GM08714 (cell line): ENCODE data around the gene USP28.
"Not testable (repeated sequence)": the region's sequence is repeated elsewhere in the genome, so short reads cannot be mapped to it uniquely, and the experiment has no call there.

Experiments used
- H3K4me3 ChIP-seq: fragments of 200-500 bp; sonication (Bioruptor generic); 2 replicates; pipeline ENCODE4 v1.5.1; 2014; ENCODE audit warnings: mild to moderate bottlenecking, low read length, inconsistent platforms
- ZNF274 ChIP-seq: IDR thresholded peaks from 2 replicates; pipeline ENCODE4 v1.6.1; 2012; ENCODE audit warnings: mild to moderate bottlenecking, low read depth, low read length

USP28 gene, protein sequence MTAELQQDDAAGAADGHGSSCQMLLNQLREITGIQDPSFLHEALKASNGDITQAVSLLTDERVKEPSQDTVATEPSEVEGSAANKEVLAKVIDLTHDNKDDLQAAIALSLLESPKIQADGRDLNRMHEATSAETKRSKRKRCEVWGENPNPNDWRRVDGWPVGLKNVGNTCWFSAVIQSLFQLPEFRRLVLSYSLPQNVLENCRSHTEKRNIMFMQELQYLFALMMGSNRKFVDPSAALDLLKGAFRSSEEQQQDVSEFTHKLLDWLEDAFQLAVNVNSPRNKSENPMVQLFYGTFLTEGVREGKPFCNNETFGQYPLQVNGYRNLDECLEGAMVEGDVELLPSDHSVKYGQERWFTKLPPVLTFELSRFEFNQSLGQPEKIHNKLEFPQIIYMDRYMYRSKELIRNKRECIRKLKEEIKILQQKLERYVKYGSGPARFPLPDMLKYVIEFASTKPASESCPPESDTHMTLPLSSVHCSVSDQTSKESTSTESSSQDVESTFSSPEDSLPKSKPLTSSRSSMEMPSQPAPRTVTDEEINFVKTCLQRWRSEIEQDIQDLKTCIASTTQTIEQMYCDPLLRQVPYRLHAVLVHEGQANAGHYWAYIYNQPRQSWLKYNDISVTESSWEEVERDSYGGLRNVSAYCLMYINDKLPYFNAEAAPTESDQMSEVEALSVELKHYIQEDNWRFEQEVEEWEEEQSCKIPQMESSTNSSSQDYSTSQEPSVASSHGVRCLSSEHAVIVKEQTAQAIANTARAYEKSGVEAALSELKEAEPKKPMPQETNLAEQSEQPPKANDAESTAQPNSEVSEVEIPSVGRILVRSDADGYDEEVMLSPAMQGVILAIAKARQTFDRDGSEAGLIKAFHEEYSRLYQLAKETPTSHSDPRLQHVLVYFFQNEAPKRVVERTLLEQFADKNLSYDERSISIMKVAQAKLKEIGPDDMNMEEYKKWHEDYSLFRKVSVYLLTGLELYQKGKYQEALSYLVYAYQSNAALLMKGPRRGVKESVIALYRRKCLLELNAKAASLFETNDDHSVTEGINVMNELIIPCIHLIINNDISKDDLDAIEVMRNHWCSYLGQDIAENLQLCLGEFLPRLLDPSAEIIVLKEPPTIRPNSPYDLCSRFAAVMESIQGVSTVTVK

DNA sequence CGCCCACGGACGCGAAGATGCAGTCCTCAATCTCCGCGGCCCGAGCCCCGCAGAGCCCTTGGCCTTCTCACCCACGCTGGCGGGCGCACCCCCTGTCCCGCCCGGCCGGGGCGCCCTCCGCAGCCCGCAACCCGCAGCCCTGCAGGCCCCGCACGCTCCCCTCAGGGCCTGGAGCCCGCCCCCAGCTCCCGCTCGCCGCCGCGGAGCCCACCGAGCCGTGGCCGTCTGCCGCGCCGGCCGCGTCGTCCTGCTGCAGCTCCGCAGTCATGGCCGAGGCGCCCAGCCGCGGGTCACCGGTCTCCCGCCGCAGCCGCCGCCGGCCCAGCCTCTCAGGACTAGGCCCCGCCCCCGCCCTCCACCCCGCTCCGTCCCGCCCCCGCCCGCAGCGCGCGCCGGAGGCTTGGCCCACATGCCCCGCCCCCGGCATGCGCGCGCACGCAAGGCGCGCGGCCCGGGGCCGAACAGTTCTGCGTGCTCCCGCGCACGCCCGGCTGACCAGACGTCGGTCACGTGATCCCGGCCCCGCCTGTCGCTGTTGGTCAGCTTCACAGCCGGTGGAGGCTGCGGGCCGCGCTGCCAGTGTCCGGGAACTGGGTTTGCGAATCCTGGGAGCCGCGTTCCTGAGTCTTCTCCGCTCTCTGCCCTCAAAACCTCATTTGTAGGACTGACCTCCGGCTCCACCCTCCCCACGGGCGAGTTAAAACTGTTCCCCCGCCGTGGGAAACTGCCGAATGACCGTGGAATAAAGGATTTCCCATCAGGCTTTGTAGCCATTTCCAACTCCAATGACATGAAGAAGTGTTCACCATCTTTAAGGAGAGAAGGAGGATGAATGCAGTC lies at the start of gene USP28:
USP28 (minus strand) TSS at position 339 of the 840 bp plus-strand sequence; CDS start at position 268, 71 bp downstream.
- no peak for TF ChIP-seq ZNF274

DNA sequence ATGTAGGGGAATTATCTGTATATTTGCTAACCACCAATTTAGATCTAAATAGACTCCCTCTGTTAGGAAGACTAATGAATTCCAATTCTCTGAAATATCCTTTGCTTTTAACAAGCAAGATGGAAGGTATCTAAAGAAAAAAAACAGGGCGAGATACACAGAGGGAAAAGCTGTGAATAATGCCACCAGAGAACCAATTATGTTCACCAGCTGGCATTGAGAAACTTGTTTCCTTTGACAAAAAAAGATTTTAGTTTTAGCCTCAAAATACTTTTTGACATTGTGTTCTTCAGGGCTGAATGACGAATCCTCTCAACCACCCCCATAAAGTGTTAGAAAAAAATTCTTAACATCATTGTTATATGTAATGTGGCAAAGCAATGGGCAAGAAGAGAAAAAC lies 48.2 kb upstream of the USP28 start:
- no peak for TF ChIP-seq ZNF274
- no peak overlapping the region for H3K4me3 ChIP-seq

More for the DNA sequence above, at the start of gene USP28:
- peak within 1 kb of the TSS; percentile 96 for H3K4me3 ChIP-seq

DNA sequence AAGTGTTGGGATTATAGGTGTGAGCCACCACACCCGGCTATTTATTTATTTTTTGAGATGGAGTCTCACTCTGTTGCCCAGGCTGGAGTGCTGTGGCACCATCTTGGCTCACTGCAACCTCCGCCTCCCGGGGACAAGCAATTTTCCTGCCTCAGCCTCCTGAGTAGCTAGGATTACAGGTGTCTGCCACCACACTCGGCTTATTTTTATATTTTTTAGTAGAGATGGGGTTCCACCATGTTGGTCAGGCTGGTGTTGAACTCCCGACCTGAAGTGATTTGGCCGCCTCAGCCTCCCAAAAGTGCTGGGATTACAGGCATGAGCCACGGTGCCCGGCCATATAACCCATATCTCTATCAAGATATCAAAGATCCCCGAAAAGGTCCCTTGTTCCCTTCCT lies 36.1 kb upstream of the USP28 start:
- H3K4me3 ChIP-seq = not testable (repeated sequence)

DNA sequence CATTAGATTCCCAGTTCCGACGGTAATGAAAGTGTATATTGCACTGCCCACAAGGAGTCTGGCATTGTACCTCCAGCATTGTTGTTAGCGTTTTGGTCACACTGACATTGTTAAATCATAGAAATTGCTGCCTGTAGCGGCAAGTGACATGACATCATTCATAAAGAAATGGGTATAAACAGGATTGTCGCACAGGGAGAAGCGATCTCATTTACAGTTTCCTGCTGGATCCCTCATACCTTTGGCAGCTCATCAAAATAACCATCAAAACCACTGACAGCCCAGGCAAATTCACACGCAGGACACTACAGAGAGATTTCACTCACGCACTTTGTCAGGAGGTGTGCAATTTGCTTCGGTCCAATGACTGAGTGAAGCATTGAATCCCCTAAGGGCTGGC lies 32.7 kb upstream of the USP28 start:
- TF ChIP-seq ZNF274 = no peak
- H3K4me3 ChIP-seq = no peak overlapping the region

DNA sequence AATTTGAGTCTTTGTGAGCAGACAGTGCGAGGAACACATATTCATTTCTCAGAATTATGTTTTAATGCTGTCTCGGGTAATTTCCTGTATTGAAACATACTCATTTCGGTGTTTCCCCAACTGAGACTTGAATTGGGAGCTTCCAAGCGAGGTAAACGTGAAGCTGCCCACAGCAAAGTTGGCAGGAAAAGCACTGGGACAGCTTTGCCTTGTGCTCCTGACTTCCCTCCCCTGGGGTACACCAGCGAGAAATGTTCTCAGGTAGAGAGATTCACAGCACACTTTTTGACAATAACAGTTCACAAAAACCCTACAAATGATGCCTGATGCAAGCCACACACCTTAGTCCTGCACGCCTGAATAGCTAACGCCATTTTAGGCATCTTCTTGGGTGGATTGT lies 32.3 kb upstream of the USP28 start:
- H3K4me3 ChIP-seq = no peak overlapping the region
- no peak for TF ChIP-seq ZNF274

DNA sequence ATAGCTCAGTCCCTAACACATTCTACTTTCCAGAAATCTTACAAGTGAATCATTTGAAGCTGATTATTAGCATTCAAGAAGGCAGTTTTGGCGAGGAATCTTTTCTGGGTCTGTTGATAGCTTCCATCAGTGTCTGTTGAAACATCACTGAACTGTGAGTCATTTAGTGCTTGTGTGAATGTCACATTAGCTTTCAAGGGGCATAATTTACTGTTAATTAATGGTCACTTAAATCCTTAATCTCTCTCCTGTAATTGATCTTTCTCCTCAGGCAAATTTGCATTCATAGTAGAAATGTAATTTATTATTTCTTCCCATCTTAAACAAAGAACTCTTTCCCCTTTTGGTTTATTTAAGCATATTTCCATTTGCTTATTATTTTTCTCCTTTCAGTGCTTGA lies 31.8 kb upstream of the USP28 start:
- no peak overlapping the region for H3K4me3 ChIP-seq
- no peak for TF ChIP-seq ZNF274

DNA sequence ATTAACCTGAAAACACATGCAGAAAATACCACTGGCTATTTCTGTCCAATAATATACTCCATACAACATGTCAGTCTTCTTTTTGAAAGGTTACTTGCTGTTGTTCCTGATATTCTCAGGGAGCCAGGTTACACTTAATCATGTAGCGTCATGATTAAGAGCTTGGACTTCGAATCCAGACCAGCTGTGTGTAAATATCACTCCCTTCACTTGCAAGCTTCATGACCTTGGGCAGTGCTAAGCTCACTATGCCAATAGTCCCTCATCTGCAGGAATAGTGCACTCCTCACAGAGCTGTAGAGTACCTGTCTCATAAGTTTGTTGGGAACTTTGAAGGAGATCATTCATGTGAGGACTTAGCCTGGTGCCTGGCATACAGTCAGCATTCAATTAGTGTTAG lies 31.1 kb upstream of the USP28 start:
- TF ChIP-seq ZNF274 = no peak
- H3K4me3 ChIP-seq = no peak overlapping the region

DNA sequence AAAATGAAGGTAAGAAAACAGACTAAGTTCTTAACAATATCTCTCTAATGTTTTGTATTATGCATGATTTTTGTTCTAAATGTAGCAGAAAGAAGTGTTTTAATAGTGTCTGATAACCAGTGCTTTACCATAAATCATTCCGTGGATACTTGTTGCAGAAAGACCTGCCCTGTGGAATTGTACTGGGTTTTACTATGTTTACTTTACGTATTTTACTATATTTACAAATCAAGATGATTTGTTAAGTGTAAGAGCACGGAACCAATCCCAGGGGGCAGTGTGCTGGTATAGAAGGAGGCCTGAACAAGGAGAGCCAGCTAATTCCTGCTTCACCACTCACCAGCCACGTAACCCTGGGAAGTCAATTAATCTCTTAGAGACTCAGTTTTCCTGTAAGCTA lies 30.7 kb upstream of the USP28 start:
- no peak overlapping the region for H3K4me3 ChIP-seq
- TF ChIP-seq ZNF274 = no peak

DNA sequence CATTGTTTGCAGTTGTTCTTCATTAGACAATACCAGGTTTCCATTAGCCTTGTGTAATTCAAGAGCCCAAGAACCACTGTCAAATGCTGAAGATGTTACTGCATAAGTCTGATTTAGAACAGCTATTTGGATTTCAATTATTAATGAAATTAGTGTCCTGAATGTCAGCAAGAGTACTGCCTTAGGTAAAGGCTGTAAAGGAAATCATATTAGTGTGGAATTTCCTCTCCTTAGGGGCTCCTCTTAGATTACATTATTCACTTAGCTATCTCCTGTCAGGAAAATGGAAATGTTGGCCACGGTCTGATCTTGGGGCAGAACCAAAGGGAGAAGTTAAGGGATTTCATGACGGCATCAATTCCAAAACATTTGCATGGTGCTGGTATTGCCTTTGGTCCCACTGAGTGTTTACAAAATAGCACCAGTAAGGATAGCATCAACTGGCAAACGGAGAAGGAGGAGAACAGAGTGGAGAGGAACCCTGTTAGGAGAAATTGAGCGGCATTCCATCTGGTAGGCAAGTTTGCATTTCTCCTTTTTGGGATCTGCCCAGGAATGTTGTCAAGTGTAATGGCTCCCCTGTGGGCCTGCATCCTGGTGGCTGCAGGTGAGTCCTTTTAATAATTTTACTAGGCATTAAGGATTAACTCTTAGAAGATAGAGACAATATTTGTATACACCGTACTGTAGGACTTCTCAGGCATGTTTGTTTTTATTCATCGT lies 29.2 kb upstream of the USP28 start, which contains the start of gene HTR3B:
HTR3B (plus strand) TSS at position 418 of the 723 bp plus-strand sequence; CDS start at position 556, 138 bp downstream.
- TF ChIP-seq ZNF274 = no peak
- no peak within 1 kb of the TSS for H3K4me3 ChIP-seq

DNA sequence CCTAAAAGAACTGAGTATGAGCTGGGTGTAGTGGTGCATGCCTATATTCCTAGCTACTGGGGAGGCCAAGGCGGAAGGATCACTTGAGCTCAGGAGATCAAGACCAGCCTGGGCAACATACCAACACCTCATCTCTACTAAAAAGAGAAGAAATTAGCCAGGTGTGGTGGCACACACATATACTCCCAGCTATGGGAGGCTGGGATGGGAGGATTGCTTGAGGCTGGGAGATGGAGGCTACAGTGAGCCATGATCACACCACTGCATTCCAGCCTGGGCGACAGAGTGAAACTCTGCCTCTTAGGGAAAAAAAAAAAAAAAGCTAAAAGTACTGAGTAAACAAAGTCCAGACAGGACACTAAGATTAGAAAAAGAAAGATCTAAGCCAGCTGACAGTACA lies 25.8 kb upstream of the USP28 start:
- H3K4me3 ChIP-seq = no peak overlapping the region
- no peak for TF ChIP-seq ZNF274

DNA sequence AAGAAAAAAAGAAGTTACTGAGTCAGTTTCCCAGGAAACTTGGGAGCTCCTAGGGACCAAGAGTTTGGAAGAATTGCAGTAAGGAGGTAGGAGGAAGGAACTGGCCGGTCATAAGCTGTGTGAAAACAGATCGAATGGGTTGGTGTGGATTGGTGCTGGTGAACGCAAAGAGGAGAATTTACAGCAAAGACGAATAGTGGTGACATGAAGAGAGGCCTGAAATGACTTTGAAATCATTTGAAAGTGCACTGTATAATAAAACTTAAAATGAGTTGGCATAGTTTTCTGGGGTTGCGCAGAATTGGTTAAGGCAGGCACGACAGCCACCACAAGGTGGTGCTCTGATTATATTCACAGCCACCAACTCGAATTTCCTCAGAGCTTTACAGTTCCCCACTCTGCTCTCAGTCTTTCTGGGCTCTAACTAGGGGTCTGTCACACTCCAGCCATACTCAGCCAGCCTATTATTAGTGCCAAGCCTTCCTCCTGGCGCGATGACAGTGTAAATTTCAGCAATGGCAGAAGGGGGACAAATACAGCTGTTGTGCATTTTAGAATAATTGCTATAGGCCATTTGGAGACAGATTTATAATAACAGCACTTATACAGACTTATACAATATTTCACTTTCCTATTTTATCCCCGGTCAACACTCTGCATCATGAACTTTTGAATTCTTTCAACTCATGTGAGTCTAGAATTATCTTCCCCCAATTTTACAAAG lies 20.9 kb upstream of the USP28 start:
- TF ChIP-seq ZNF274 = no peak
- H3K4me3 ChIP-seq = no peak overlapping the region

DNA sequence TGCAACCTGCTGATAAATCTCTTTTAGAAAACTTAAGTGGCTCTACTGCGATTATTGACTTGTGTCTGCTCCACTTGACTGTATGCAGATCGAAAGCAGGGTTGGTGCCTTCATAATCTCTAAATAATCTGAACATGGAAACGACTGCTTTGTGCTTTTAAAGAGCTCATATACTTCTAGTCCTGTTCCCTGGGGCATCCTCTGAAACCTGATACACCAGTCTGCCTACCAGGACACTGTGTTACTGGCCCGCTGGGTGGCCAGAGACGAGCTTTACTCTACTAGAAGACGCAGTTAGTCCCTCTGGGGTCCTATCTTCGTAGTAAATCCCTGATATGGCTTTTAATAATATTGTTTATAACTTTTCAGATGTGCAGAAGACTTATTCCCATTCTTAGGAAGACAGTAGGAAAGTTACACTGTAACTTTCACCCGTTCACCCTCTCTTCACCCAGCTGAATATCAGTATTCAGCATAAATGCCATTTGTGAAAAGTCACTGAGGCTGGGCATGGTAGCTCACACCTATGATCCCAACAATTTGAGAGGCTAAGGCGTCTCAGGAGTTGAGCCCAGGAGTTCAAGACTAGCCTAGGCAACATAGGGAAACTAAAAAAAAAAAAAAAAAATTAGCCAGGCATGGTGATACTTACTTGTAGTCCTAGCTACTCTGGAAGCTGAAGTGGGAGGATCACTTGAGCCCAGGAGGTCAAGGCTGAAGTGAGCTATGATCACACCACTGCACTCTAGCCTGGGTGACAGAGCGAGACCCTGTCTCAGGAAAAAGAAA lies 20.2 kb upstream of the USP28 start:
- TF ChIP-seq ZNF274 = no peak
- H3K4me3 ChIP-seq = no peak overlapping the region
